Endometrium (tissue), 2 donors: Measurements from ENCODE around the gene CLSTN3.

Source experiments
- FAIRE-seq: peaks from 2 replicates; lab custom pipeline; 2012; peaks lifted over from hg19 to GRCh38; lab: Jason Lieb, UNC
- donor health status: control.
- donor health status: control.

Gene CLSTN3

GRCh38 chr12:7127916-7128626 is 2.1 kb upstream of the CLSTN3 start:
- FAIRE-seq = no peak

- no peak for FAIRE-seq
Observed at GRCh38 chr12:7128681-7129286, 1.4 kb upstream of the CLSTN3 start, which contains the start of gene RBP5. RBP5 (minus strand) TSS chr12:7128889; CDS start chr12:7128775, 114 bp downstream.

GRCh38 chr12:7129287-7129871 is 792 bp upstream of the CLSTN3 start:
- no peak for FAIRE-seq

GRCh38 chr12:7130701-7131501 is 730 bp downstream of the CLSTN3 start:
- FAIRE-seq = no peak

DNA sequence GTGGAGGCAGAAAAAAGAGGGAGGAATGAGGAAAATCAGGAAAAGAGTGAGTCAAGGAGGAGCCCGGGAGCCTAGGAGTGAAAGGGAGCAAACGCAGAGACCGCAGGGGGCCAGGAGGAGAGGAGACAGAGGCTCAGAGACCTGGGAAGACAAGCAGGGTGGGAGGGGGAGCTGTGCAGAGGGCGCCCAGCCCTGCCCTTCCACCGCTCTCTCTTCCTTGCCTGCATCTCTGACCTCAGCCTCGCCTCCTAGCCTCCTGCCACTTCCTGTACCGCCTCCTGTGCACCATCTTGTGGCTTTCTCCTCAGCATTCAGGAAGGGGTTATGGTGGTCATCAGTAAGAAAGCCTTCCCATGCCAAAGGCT is 1.3 kb downstream of the CLSTN3 start:
- FAIRE-seq = no peak

- no peak for FAIRE-seq
Observed at GRCh38 chr12:7134396-7135166, 4.4 kb downstream of the CLSTN3 start.

DNA sequence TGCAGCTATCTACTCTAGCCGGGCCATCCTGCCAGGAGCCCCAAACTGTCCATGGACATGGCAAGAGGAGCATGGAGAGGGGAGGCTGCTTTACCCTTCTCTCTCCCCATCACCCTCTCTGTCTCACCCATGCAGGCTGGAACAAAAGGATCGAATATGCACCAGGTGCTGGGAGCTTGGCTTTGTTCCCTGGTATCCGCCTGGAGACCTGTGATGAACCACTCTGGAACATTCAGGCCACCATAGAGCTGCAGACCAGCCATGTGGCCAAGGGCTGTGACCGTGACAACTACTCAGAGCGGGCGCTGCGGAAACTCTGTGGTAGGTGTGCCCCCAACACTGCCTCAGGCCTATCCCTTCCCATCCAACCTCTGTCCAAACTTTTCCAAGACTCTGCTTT is 5.9 kb downstream of the CLSTN3 start:
- FAIRE-seq = no peak

DNA sequence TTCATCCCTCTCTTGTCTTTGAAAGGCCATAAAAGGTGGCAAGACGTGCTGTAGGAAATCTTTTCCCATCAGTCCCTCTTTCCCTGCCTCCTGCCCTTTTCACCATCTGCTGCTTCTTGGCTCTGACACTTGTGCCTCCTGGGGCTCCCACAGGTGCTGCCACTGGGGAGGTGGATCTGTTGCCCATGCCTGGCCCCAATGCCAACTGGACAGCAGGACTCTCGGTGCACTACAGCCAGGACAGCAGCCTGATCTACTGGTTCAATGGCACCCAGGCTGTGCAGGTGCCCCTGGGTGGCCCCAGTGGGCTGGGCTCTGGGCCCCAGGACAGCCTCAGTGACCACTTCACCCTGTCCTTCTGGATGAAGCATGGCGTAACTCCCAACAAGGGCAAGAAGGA is 6.5 kb downstream of the CLSTN3 start:
- FAIRE-seq = no peak

DNA sequence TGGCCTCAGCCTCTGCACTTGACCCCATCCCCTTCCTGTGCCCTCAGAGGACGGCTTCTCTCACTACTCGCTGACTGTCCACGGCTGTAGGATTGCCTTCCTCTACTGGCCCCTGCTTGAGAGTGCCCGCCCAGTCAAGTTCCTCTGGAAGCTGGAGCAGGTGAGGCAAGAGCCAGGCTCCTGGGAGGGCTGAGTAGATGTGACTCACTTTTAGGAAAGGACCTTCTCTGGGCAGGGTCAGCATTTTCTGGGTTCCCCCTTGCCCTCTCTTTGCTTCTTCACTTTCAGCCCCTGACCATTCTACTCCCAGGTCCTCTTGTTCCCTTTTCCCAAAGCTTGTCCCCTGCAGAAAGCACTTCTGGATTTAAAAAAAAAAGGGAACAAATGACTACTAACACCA is 7.7 kb downstream of the CLSTN3 start:
- FAIRE-seq = no peak

DNA sequence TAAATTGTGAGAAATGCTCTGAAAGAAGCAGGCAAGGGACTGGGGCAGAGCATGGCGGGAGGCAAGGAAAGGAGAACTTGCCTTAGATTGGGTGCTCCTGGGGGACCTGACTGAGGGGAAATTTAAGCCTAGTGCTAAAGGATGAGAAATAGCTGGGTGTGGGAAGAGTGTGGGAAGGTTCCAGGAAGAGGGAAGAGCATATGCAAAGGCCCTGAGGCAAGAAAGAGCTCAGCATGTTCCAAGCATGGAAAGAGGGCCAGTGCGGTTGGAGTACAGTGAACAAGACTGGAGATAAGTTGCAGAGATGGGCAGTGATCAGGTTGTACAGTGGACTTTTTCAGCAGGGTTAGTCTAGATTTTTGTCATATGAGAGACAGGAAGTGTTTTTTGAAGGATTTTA is 9.0 kb downstream of the CLSTN3 start:
- FAIRE-seq = no peak

DNA sequence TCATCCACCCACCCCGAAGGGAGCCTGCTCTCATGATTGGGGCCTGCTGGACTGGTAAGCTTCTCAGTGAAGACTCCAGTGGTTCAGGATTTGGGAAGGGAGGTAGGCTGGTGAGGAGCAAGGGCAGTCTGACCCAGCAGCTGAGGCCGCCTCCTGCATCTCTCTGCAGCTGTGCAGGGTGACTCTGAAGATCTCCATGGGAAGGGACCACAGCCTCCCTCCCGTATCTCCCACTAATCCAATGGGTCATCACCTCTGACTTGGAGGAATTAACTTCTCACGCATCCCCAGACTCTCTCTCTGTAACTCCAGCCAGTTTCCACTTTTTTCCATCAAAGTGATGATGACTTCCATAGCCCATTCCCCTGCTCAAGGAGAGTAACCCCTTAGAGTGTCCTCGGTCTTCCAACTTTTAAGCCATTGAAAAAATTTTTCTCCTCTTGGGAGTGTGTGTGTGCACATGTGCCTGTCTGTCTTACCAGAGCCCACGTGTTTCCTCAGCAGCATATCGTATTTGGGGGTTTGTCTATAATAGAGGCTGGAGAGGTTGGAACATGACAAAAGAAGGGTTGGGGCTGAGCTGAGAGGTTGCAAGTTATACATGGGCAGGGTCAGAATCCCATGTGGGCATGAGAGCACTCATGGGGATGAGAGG is 11.3 kb downstream of the CLSTN3 start:
- FAIRE-seq = no peak

DNA sequence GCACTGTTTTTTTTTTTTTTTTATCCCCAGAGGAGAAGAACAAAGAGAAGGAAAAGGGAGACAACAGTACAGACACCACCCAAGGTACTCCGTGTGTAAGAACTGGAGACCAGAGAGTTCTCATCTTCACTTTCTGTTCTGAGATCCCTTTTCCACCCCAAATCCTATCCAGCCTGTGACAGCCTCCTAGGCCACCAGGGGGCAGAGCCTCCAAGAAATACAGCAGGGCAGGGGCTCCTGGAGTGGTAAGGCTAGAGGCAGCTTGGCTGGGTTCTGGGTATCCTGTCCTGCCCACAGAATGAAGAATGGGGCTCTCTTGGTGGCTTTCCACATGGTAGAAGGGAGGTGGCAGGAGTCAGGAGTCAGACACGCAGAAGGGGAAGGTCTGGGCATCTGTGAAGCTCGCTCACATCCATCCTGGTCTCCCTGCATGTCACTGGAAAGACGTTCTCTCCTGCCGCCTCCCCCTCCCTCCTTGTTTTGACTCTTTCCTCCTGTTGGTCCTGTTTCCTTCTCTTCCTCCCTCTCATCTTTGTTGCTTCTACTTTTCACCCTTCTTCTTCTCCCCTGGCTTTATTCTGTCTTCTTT is 12.0 kb downstream of the CLSTN3 start:
- FAIRE-seq = no peak

DNA sequence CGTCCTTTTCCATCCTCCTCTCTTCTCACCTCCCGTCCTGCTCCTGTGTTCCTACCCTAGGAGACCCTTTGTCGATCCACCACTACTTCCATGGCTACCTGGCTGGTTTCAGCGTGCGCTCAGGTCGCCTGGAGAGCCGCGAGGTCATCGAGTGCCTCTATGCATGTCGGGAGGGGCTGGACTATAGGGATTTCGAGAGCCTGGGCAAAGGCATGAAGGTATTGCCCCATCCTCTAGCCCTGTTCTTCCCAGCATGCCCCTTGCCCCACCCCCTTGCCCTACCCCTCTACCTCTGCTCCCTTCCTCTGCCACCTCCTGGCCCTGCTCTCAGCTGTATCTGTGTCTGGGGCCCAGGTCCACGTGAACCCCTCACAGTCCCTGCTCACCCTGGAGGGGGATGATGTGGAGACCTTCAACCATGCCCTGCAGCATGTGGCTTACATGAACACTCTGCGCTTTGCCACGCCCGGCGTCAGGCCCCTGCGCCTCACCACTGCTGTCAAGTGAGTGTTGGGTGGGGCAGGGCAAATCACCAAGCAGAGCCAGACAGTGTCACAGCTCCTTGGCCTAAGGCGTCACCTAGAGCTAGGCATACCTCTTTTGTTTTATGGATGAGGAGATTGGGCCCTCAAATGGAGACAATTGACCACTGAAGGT is 12.8 kb downstream of the CLSTN3 start:
- no peak for FAIRE-seq

- FAIRE-seq = no peak
Observed at GRCh38 chr12:7143564-7143963, 13.4 kb downstream of the CLSTN3 start.

DNA sequence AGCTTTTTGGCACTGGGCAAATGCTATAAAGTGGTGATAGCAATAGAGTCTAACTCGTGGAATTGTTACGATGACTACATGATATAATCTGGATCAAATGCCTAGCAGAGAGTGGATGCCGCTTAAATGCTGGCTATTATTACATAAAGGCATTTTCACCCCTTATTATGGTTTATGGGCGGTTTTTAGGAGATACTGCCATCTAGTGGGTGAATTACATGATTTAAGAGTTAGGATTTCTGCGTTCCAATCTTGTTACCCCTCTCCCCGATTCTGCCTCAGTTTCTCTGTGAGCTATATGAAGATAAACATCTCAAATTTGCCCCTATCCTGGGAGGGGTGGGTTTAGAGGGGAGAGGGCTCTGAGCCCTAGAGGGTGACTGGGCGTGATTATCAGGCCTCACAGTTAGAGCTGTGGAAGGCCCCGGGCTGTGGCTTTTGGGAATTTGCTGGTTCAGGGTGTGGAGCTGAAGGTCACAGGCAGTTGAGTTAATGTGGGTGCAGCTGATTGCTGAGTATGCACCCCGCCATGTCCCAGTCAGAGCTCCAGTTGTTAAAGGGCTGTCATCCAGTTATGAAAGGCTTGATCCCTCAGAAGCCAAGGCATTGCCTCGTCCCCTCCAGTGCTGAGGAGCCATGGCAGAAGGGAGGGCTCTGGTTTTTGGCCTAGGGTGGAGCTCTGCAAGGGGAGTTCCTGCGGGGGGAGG is 14.4 kb downstream of the CLSTN3 start:
- no peak for FAIRE-seq

GRCh38 chr12:7145671-7146070 is 15.5 kb downstream of the CLSTN3 start:
- no peak for FAIRE-seq

- FAIRE-seq = no peak
Observed at GRCh38 chr12:7146228-7146627, 16.1 kb downstream of the CLSTN3 start.

GRCh38 chr12:7146906-7147305 is 16.7 kb downstream of the CLSTN3 start:
- no peak for FAIRE-seq

- FAIRE-seq = no peak
Observed at GRCh38 chr12:7150356-7150755, 20.2 kb downstream of the CLSTN3 start.

GRCh38 chr12:7150841-7151240 is 20.7 kb downstream of the CLSTN3 start:
- no peak for FAIRE-seq
